Mesenteric fat pad (tissue), 1 donor: ENCODE results near the gene TAS2R41. TPM values are rescaled to one million over a fixed set of nuclear protein-coding genes. Genes with fewer than 3 reads are reported as not detected.

Experiments
- DNase-seq: peaks from one replicate; pipeline ENCODE4 v3.0.0-alpha.2; 2020; ENCODE audit warnings: low spot score
- total RNA-seq: library from RNA; stranded (reverse); fragmentation: NEBNext Ultra II Directional; extraction: Animal tissue kit (Norgen Biotek cat#: 25700); gene quantifications from one replicate; pipeline ENCODE4 v1.2.1, GENCODE V29; 2021
- donor health status: DM: yes; HTN: yes; CAD: no.

Gene TAS2R41
- total RNA-seq, 1 donor from 2014 or later: not detected

GRCh38 chr7:143492799-143493739 is 15.4 kb downstream of the TAS2R41 start:
- DNase-seq: no peak

DNA sequence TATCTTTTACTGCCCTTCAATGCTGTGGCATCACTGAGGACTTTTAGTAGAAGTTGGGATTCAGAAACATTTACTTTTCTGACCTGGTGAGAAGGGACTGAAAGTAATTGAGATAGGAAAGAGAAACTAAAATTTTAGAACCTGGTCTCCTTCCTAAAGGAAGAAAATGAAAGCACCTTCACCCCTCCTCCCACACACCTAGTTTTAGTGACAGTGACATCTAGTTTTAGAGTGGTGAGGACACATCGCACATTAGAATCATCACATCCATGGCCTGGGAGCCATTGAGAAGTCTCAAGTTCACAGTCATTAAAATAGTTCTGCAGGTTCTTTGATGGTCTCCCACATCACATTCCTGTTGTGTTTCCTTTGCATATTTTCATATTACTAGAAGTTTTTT is 16.1 kb downstream of the TAS2R41 start:
- DNase-seq: no peak

GRCh38 chr7:143494622-143495021 is 16.9 kb downstream of the TAS2R41 start:
- DNase-seq: no peak

- no peak for DNase-seq
Observed at GRCh38 chr7:143495851-143496250, 18.2 kb downstream of the TAS2R41 start.

GRCh38 chr7:143496263-143496662 is 18.6 kb downstream of the TAS2R41 start:
- no peak for DNase-seq

DNA sequence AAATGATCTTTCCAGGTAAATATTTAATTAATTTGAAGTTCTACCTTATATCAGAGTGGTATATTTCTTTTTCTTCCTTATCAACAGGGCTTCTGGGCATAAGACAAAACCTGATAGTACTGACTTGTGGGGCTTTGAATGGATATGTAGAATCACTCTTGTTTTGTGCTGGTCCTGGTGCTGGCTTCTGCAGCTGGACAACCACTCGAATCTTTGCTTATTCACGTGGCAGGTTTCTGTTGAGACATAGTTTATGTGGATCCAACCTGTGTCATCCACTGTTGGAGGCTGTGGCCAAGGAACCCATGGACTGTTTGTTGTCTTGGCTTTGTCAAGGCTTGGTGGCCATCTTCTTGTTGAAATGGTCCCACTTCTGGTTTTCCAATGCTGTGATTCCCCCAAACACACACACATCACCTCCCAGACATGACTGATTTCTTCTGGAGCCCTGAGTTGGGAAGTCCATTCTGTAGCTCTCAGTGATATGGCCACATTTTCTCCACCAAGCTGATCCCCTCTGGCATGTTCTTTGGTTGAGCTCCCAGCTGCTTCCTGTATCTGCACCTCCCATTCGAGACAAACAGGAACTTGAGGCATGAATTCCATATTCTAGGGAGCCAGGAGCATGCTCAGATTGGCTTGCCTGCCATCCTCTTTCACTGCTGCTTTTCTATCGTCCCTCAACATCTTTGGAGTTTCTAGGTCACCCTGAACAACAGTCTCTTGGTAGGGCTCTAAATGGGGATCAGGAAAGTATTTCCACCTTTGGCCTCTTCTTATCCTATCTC is 19.5 kb downstream of the TAS2R41 start:
- DNase-seq: no peak

DNA sequence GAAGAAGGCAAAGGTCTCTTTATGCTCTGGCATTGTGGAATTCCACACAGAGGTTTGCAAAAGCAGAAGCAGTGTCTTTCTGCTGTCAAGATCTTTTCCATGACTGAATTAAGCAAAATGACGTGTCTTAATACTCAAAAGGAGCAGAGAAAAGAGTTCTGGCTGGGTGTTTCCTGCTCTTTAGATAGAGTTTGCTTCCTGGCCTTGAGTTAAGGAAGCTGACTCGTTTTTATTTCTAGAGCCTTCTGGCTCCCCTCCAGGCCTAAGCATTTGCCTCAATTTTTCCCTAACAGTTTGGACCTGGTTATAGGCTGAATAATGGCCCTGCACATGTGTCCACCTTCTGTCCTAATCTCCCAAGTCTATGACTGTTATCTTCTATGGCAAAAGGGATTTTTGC is 21.6 kb downstream of the TAS2R41 start:
- DNase-seq: no peak

DNA sequence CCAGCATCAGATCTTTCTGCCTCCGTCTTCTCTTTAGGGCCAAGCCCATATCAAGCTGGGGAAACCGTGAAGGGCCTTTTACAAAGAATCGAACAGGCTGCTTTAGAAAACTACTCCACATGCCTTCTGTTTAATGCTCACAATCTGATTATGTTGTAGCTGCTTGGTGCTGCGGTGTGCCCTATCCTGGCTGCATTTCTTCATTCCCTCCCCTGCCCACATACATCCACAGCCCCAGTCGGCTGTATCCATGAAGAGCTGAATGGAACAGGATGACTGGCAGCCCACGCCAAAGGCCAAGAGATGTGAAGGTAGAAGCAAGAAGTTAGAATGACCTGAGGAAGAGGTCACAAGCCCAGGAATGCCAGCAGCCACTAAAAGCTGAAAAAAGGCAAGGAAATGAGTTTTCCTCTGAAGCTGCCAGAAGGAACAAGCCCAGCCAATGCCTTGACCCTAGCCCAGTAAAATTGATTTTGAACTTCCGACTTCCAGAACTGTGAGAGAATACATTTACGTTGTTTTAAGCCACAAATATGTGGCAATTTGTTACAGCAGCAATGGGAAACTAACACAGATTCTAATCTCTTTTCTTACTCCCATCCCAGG is 22.2 kb downstream of the TAS2R41 start:
- DNase-seq: no peak

- DNase-seq: no peak
Observed at GRCh38 chr7:143503261-143503660, 25.6 kb downstream of the TAS2R41 start.

DNA sequence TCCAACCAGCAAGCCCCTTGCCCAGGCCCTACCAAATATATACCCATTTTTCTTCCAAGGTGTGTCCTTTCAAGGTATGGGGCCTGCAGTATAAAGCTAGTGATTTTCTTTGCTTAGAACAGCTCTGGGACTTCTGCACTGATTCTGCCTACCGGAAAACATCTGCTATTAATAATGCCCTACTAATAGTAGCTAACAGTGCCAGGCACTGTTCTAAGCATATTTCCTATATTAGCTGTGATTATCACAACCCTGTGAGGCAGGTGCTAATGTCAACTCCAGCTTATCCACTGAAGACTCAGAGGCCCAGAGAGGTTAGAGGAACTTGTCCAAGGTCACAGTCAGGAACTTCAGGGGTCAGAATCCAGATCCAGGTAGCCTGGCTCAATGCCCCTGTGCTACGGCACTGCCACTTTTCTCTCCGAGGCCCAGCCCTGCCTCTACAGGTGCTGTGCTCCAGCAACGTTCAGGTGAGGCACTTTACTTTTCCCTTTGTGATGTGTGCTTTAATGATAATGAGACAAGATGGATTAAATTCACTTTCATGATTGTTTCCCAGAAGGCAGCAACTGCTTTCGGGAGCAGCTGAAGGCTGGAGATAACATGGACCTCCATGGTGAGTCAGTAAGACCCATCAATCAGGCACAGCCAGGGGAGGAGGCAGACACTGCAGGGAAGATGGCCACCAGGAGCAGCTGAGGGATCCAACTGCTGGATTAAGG is 26.7 kb downstream of the TAS2R41 start:
- no peak for DNase-seq

DNA sequence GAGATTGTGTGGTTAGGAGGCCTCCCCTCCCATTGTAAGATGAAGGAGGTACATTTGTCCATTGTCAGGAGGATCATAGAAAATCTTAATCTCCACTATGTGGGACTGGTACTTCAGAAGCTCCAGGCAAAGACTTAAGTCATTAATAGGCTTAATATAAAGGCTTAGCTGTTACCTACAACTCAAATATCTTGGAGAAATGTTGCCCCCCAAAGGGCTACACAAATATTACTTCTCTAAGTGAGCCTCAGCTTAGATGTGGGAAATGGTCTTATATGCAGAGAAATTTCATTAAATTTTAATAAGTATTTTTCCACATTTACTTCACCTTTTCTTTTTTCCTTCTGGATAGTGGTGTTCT is 27.2 kb downstream of the TAS2R41 start:
- DNase-seq: no peak

DNA sequence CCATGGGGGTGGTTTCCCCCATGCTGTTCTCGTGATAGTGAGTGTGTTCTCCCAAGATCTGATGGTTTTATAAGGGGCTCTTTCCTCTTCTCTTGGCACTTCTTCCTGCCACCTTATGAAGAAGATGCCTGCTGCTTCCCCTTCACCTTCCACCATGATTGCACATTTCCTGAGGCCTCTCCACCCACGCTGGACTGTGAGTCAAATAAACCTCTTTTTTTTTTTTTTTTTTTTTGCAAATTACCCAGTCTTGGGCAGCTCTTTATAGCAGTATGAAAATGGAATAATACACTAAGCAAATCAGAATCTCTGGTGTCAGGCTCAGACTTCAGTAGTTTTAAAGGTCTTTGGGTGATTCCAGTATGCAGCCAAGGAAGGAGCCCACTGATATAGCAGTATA is 28.2 kb downstream of the TAS2R41 start:
- DNase-seq: no peak

- no peak for DNase-seq
Observed at GRCh38 chr7:143507094-143507518, 29.4 kb downstream of the TAS2R41 start.

DNA sequence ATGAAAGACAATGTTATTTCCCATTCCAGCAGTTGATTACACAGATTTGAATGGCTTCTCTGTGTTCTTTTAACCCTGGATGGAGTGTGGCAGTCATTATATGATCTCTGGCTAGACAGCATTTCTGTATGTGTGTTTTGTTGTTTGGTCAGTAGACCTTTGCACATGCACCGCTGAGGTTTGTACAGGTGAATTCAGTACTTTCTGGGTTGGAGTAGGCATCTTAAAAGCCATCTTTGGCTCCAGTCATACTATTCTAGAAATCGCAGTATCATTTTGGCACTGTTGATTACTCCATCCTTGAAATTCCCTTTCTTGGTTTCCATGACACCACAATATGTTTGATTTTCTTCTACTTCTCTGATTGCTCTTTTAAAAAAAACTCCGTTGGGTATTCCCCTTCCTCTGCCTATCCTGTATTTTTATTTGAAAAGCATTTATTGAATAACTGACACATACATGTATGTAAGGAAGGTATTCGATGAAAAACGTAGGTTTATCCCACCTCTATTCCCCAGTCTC is 29.9 kb downstream of the TAS2R41 start:
- no peak for DNase-seq

- DNase-seq: no peak
Observed at GRCh38 chr7:143510854-143511592, 33.4 kb downstream of the TAS2R41 start.

DNA sequence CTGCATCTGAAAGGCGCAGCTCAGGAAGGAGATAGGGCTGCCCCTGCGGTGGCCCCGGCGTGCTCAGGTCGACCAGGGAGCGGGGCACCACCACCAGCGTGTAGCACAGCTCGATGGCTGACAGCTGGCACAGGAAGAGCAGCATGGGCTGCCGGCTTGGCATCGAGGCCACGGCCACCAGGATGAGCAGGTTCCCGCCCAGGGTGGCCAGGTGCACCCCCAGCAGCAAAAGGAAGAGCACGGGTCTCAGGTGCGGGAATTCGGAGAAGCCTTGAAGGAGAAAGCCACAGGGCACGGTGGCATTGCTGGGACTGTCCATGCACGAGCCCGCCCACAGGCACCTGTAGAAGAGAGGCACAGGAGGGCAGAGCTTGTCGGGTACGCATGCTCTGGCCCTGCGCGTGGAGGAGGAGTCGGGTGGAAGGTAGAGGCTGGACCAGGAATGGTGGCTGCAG is 33.9 kb downstream of the TAS2R41 start:
- no peak for DNase-seq

DNA sequence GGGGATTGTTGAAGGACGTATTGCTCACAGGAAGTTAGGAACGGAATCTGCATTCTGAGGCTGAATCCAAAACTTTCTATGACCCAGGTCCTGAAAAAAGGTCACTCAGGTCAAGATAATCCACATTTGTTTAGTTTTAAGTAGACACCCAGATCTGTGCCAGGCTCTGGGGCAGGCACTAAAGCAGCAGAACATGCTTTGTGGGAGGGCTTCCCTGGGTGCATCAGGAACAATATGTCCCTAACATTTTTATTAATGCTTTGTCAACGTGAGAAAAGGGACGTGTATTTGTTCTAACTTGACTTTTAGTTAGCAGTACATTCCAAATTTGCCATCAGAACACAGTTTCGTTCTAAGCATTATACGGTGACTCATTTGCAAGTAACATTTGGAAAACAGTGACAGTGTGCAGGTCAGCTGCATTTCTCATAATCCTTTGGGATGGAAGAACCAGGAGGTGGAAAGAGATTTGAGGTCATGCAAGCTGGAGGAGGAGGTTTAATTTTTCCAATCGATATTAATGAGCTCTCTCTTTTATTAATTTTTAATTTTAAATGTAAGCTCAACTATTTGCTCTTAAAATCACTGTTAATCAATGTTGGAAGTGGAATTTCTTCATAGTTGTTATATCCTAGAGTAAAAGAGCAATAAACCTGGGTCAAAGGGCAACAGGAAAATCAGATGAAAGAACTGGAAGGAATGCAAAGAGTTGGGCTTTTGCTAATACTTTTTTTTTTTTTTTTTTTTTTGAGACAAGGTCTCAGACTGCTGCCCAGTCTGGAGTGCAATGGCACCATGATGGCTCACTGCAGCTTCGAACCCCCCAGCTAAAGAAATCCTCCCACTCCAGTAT is 35.0 kb downstream of the TAS2R41 start:
- no peak for DNase-seq

- DNase-seq: no peak
Observed at GRCh38 chr7:143514487-143514886, 36.8 kb downstream of the TAS2R41 start.
